GM18526 (cell line): Measurements from ENCODE around the gene POU2F3.

Experiments used
- POLR2A ChIP-seq: IDR thresholded peaks from 3 replicates; pipeline ENCODE4 v1.6.1; 2011; ENCODE audit not compliant: insufficient read length; ENCODE audit errors: extremely low read depth

POU2F3 gene

GRCh38 chr11:120217941-120218694, 21.8 kb upstream of the POU2F3 start:
- TF ChIP-seq POLR2A = no peak

- TF ChIP-seq POLR2A = no peak
These were observed 21.3 kb upstream of the POU2F3 start for GRCh38 chr11:120218695-120219033.

- TF ChIP-seq POLR2A = no peak
These were observed 20.6 kb upstream of the POU2F3 start for GRCh38 chr11:120219232-120219937.

DNA sequence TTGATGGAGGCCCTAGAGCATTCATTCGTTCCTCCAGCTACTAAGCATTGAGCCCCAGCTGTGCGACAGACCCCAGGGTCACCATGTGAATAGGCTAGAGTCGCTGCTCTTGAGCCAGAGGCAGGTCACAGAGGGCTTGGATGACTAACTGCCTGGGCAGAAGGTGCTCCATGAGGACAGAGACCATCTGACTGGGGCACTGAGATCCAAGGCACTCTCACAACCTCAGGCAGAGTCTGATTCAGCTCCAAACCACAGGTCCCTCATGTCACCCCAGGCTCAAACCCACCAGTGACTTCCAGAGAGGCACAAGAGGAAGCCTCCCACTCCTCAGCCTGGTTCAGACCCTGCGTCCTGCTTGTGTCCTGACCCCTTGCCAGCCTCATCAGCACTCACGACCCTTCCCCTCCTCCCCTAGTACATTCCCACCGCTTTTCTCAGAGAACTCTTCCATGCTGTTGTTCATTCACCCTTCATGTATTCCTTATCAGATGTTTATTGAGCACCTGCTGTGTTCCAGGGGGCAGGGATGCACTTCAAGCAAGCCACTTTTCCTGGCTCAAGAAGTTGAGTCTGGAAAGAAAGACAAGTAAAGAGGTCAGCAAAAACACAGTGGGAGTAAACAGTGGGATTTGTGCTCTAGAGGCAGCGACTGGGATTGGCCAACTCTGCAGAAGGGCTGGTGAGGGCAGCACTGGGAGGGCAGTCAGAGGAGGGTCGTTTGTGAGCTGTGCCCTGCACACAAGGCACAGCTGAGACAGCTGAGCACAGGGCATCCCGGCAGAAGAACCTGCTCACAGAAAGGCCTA, 19.8 kb upstream of the POU2F3 start:
- no peak for TF ChIP-seq POLR2A

GRCh38 chr11:120220747-120221037, 19.2 kb upstream of the POU2F3 start:
- no peak for TF ChIP-seq POLR2A

DNA sequence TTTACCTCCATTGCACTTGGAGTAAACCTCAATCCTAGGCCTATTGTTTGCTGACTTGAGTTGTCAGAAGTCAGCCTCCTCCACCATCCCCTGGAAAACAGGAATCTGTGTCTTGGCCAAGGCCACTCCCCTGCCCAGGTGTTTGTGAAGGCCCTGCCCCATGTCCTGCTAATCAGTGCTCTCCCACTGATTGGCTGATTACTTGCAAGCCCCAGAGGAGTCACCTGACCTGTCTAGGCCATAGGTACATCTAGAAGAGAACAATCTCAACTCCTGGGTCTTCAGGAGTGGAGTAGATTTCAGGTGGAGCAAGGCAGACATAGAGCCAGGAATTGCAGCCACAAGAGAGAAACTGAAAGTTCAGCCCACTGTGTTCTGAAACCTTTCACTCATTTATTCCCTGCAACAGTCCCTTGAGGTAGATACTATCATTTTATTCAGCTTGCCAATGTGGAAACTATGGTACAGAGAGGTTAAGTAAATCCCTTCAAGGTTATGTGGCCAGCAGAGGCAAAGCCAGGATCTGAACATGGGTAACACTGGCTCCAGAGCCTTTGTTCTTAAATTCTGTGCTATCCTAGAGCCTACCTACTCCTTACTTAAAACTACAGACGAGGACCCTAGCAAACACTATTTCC, 18.7 kb upstream of the POU2F3 start:
- no peak for TF ChIP-seq POLR2A

GRCh38 chr11:120222916-120223315, 17.0 kb upstream of the POU2F3 start:
- no peak for TF ChIP-seq POLR2A

DNA sequence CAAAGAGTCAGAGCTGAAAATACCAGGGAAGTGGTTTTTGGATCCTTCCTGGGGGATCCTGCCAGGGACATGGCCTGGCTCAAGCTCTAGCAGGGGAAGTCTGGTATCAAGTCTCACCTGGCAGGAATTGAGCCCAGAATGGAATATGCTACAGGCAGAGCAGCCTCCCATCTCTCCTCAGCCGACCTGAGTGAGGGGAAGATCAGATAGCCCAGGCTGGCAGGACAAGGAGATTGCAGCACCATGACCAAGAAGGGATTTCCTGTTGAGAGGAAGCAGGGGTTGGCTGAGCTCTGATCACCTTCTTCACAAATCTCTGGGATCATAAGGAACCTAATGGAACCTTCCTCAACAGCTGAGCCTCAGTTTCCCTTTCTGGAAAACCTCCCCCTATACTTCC, 16.1 kb upstream of the POU2F3 start:
- TF ChIP-seq POLR2A = no peak

GRCh38 chr11:120224361-120224760, 15.6 kb upstream of the POU2F3 start:
- no peak for TF ChIP-seq POLR2A

GRCh38 chr11:120224972-120225909, 14.7 kb upstream of the POU2F3 start:
- no peak for TF ChIP-seq POLR2A

GRCh38 chr11:120226242-120226641, 13.7 kb upstream of the POU2F3 start:
- TF ChIP-seq POLR2A = no peak

- no peak for TF ChIP-seq POLR2A
These were observed 13.2 kb upstream of the POU2F3 start for GRCh38 chr11:120226714-120227113.

DNA sequence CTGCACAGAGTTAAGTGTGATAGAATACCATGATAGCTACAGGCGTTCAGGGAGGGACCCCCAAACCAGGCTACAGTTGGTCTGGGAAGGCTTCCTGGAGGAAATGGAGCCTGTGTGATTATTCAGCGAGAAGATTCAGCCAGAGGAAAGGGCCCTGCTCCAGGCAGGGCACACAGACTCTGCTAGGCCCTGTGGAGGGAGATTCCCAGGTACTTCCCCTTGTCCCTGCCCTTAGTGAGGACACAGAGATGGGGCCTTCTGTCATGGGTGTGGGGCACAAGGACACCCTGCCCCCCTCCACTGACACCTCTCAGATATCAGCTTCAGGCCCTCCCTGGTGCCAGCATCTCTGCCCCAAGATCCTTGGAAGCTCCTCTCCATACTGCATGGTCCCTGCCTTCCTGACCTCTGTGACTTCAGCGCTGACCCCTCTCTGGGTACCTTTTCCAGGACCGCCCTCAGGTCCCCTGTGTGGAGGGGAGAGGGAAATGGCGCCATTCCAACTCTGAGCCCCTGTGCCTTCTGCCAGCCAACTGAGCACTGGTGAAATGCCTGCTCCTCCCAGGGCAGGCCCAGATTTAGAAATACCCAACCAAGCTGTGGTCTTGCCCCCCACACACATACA, 12.6 kb upstream of the POU2F3 start:
- TF ChIP-seq POLR2A = no peak

DNA sequence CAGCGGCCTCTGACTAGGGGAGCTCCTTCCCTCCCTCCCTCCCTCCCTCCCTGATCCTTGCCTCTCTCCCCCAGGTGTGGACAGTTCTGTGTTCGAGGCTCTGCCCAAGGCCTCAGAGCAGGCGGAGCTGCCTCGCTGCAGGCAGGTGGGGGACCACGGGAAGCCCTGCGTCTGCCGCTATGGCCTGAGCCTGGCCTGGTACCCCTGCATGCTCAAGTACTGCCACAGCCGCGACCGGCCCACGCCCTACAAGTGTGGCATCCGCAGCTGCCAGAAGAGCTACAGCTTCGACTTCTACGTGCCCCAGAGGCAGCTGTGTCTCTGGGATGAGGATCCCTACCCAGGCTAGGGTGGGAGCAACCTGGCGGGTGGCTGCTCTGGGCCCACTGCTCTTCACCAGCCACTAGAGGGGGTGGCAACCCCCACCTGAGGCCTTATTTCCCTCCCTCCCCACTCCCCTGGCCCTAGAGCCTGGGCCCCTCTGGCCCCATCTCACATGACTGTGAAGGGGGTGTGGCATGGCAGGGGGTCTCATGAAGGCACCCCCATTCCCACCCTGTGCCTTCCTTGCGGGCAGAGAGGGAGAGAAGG, 11.1 kb upstream of the POU2F3 start:
- no peak for TF ChIP-seq POLR2A
